Muscle layer of colon (tissue), 2 donors: Measurements from ENCODE around the gene C1GALT1.
"Not testable (repeated sequence)": the region's sequence is repeated elsewhere in the genome, so short reads cannot be mapped to it uniquely, and the experiment has no call there.

ENCODE experiments used
- H3K27ac ChIP-seq: one replicate; pipeline ENCODE4 v1.7.0; 2013; ENCODE audit warnings: low read depth, mild to moderate bottlenecking, low read length, moderate library complexity
- H3K27me3 ChIP-seq, 2 donors: one replicate each; pipeline ENCODE4 v1.7.0; 2013; ENCODE audit warnings: low read length in 2 of 2, mild to moderate bottlenecking in 2 of 2; ENCODE audit not compliant: insufficient read depth in 2 of 2, control insufficient read depth in 1 of 2
- H3K36me3 ChIP-seq: one replicate; pipeline ENCODE4 v1.7.0; 2013; ENCODE audit warnings: mild to moderate bottlenecking, low read length; ENCODE audit not compliant: insufficient read depth
- H3K4me1 ChIP-seq: one replicate; pipeline ENCODE4 v1.7.0; 2013; ENCODE audit warnings: mild to moderate bottlenecking, low read length; ENCODE audit not compliant: insufficient read depth
- H3K4me3 ChIP-seq, 2 donors: one replicate each; pipeline ENCODE4 v1.7.0; 2013; ENCODE audit warnings: low read length in 2 of 2, low read depth in 1 of 2, mild to moderate bottlenecking in 1 of 2, moderate library complexity in 1 of 2
- H3K9ac ChIP-seq: one replicate; pipeline ENCODE4 v1.7.0; 2013; ENCODE audit warnings: low read length
- H3K9me3 ChIP-seq: one replicate; pipeline ENCODE4 v1.7.0; 2013; ENCODE audit warnings: mild to moderate bottlenecking, low read length
- donor health status: abdominal sarcoma.
- donor health status: Adenocarcinoma of cecum.

C1GALT1 gene

DNA sequence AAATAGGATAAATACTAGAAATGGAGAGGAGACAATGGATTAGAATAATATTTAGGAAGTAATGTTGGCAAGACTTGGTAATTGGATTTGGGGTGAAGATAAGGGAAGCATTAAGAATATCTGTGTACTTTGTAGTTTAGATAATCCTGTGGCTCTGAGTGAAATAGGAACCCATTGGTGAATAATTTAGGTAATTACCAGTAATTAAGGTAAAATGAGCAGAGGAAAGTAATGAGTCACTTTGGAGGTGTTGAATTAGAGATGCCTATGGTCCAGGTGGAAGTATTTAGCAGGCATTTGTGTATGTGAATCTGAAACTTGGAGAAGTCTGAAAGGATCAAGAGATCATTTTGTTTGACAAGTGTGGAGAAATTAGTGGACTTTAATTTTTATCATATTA is 5.7 kb downstream of the C1GALT1 start:
- H3K4me1 ChIP-seq, result peaks cover 10% of the 10 kb centered on the region
- no peaks in the 10 kb centered on the region for H3K27me3 ChIP-seq
- H3K4me3 ChIP-seq, result no peak overlapping the region
- no peak overlapping the region for H3K9ac ChIP-seq
- H3K27ac ChIP-seq, result no peak overlapping the region
- H3K36me3 ChIP-seq, result no peaks in the 10 kb centered on the region
- no peaks in the 10 kb centered on the region for H3K9me3 ChIP-seq

- no peaks in the 10 kb centered on the region for H3K36me3 ChIP-seq
- no peak overlapping the region for H3K4me3 ChIP-seq
- no peaks in the 10 kb centered on the region for H3K27me3 ChIP-seq
- no peak overlapping the region for H3K9ac ChIP-seq
- peaks cover 5% of the 10 kb centered on the region for H3K4me1 ChIP-seq
- no peak overlapping the region for H3K27ac ChIP-seq
- no peaks in the 10 kb centered on the region for H3K9me3 ChIP-seq
Measured at GRCh38 chr7:7188742-7189141, 6.4 kb downstream of the C1GALT1 start.

DNA sequence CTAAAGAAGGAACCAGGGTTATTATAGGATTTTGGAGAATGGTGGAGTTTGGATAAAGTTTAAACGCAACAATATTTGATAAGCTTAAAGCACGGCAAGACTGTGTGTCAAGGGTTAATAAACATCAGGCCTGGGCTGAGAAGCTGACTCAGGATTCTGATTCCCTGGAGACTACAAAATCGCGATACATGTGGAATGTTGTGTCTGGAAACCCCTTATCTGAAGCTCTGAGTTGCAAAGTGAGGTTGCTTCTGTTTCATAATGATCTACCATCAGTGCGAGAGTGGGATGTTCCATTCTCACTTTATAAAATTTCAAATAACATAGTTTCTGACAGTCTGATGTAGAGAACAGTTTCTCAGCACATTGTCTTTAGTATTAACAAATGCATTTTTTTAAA is 7.8 kb downstream of the C1GALT1 start:
- Histone ChIP-seq H3K4me3 (no peak overlapping the region), H3K36me3 (no peaks in the 10 kb centered on the region), H3K9me3 (no peaks in the 10 kb centered on the region), H3K9ac (no peak overlapping the region), H3K27me3 (no peaks in the 10 kb centered on the region), H3K27ac (no peak overlapping the region), H3K4me1 (no peaks in the 10 kb centered on the region)

DNA sequence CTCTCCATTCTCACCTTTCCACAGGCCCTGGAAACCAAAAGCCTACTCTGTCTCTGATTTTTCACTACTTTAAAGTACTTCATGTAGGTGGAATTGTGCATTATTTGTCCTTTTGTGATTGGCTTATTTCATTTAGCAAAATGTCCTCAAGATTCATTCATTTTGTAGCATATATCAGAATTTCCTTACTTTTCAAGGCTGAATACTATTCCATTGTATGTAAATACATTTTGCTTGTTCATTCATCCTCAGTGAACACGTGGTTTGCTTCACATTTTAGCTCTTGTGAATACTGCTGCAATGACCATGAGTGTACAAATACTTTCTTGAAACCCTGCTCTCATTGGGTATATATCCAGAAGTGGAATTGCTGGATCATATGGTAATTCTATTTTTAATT is 8.8 kb downstream of the C1GALT1 start:
- H3K27me3 ChIP-seq, result no peaks in the 10 kb centered on the region
- no peak overlapping the region for H3K9ac ChIP-seq
- no peak overlapping the region for H3K4me3 ChIP-seq
- H3K9me3 ChIP-seq, result no peaks in the 10 kb centered on the region
- H3K36me3 ChIP-seq, result no peaks in the 10 kb centered on the region
- no peak overlapping the region for H3K27ac ChIP-seq
- no peaks in the 10 kb centered on the region for H3K4me1 ChIP-seq

- not testable (repeated sequence) for H3K9me3 ChIP-seq, H3K27ac ChIP-seq, H3K4me3 ChIP-seq, H3K27me3 ChIP-seq, H3K36me3 ChIP-seq, H3K9ac ChIP-seq, H3K4me1 ChIP-seq
Measured at GRCh38 chr7:7192798-7193788, 10.7 kb downstream of the C1GALT1 start.

GRCh38 chr7:7199592-7199991 is 17.2 kb downstream of the C1GALT1 start:
- H3K9me3 ChIP-seq, H3K27me3 ChIP-seq, H3K4me3 ChIP-seq, H3K36me3 ChIP-seq, H3K4me1 ChIP-seq, H3K27ac ChIP-seq, H3K9ac ChIP-seq: not testable (repeated sequence)

- not testable (repeated sequence) for H3K4me1 ChIP-seq, H3K27ac ChIP-seq, H3K36me3 ChIP-seq, H3K9me3 ChIP-seq, H3K9ac ChIP-seq, H3K27me3 ChIP-seq, H3K4me3 ChIP-seq
Measured at GRCh38 chr7:7200255-7200654, 17.9 kb downstream of the C1GALT1 start.

GRCh38 chr7:7201578-7202374 is 19.4 kb downstream of the C1GALT1 start:
- Histone ChIP-seq H3K36me3 (no peaks in the 10 kb centered on the region), H3K27ac (no peak overlapping the region), H3K27me3 (no peaks in the 10 kb centered on the region), H3K9ac (no peak overlapping the region), H3K9me3 (no peaks in the 10 kb centered on the region), H3K4me3 (no peak overlapping the region), H3K4me1 (no peaks in the 10 kb centered on the region)

DNA sequence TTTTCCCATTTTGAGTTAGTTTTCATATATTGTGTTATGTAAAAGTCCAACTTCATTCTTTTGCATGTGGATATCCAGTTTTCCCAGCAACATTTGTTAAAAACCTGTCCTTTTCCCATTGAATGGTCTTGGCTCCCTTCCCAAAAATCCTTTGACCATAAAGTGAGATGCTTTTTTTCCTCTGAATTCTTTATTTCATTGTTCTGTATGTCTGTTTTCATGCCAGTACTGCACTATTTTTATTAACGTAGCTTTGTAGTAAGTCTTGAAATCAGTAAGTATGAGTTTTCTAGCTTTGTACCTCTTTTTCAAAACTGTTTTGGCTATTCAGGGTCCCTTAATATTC is 20.0 kb downstream of the C1GALT1 start:
- Histone ChIP-seq H3K4me3 (no peak overlapping the region), H3K36me3 (no peaks in the 10 kb centered on the region), H3K9me3 (no peaks in the 10 kb centered on the region), H3K9ac (no peak overlapping the region), H3K27ac (no peak overlapping the region), H3K27me3 (no peaks in the 10 kb centered on the region), H3K4me1 (no peaks in the 10 kb centered on the region)

DNA sequence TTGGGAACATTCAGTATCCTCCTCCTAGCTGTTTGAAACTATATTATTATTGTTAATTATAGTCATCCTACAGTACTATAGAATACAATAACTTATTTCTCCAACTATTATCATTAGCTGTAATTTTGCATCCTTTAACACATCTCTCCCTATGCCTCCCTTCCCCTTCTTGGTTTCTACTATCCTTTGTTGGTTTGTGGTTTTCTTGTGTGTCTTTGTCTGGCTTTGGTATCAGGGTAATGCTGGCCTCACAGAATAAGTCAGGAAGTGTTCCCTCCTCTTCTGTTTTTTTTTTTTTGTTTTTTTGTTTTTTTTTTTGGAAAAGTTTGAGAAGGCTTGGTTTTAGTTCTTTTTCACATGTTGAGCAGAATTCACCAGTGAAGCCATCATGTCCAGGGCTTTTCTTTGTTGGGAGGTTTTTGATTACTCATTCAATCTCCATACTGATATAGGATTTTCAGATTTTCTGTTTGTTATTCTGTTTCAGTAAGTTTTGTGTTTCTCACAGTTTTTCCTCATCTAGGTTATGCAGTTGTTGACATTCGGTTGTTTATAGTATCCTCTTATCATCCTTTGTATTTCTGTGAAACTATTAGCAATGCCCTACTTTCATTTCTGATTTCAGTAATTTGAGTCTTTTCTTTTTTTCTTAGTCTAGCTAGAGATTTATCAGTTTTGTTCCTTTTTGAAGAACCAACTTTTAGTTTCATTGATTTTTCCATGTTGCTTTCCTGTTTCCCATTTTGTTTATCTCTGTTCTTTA is 21.6 kb downstream of the C1GALT1 start:
- Histone ChIP-seq H3K4me1 (no peaks in the 10 kb centered on the region), H3K27me3 (no peaks in the 10 kb centered on the region), H3K9ac (no peak overlapping the region), H3K27ac (no peak overlapping the region), H3K36me3 (no peaks in the 10 kb centered on the region), H3K9me3 (no peaks in the 10 kb centered on the region), H3K4me3 (no peak overlapping the region)

- H3K9me3 ChIP-seq, result no peaks in the 10 kb centered on the region
- no peaks in the 10 kb centered on the region for H3K4me1 ChIP-seq
- no peaks in the 10 kb centered on the region for H3K27me3 ChIP-seq
- H3K36me3 ChIP-seq, result no peaks in the 10 kb centered on the region
- no peak overlapping the region for H3K9ac ChIP-seq
- H3K4me3 ChIP-seq, result no peak overlapping the region
- H3K27ac ChIP-seq, result no peak overlapping the region
Measured at GRCh38 chr7:7207876-7208275, 25.5 kb downstream of the C1GALT1 start.
